GM12875 (cell line): ENCODE data around the gene LRRC47.

Source experiments
- H3K4me3 ChIP-seq: one replicate; pipeline ENCODE4 v1.5.1; 2011; ENCODE audit warnings: low read depth, low read length, control low read depth
- CTCF ChIP-seq: IDR thresholded peaks from 2 replicates; pipeline ENCODE4 v1.5.1; 2011; ENCODE audit warnings: low read depth, mild to moderate bottlenecking, control low read depth, inconsistent platforms, low read length, moderate library complexity, borderline replicate concordance; ENCODE audit not compliant: insufficient read depth

LRRC47 gene

DNA sequence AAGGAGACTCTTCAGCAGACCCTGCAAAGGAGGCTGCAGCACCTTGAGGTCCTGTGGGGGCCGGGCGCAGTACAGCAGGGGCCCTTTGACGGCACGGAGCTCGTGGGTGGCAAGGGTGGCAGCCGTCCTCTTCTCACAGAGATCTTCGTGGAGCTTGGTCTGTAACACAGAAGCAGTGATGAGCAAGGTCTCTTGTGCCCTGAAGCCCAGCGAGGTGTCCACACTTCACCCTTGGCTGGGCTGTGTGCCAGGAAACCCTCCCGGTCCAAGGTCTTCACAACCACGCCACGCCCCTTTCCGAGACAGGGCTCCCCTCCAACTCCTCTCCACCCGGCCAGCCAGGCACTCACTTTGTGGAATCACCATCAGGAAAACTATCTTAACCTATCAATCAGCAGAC lies 11.3 kb downstream of the LRRC47 start:
- no peak for TF ChIP-seq CTCF
- no peak overlapping the region for H3K4me3 ChIP-seq

GRCh38 chr1:3783651-3784474 lies 12.4 kb downstream of the LRRC47 start:
- no peak for TF ChIP-seq CTCF
- no peak overlapping the region for H3K4me3 ChIP-seq

DNA sequence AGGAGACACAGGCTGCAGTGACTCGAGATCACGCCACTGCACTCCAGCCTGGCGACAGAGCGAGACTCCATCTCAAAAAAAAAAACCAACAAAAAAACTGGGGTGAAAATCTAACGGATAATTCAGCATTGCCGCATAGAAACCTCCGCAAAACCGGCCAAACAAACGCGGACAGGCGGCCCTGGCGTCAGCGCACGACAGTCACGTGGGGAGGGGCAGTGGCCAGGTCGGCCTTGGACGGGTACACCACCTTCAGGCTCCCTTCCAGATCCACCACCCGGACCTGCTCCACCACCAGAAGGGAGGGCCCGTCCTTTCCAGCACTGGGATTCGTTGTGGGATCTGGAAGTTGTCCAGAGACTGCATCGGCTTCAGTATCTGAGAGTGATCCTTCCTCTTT lies 15.4 kb downstream of the LRRC47 start:
- no peak for TF ChIP-seq CTCF
- H3K4me3 ChIP-seq, result no peak overlapping the region

- no peak for TF ChIP-seq CTCF
- H3K4me3 ChIP-seq, result no peak overlapping the region
Observed at GRCh38 chr1:3779912-3780416, 16.3 kb downstream of the LRRC47 start.

DNA sequence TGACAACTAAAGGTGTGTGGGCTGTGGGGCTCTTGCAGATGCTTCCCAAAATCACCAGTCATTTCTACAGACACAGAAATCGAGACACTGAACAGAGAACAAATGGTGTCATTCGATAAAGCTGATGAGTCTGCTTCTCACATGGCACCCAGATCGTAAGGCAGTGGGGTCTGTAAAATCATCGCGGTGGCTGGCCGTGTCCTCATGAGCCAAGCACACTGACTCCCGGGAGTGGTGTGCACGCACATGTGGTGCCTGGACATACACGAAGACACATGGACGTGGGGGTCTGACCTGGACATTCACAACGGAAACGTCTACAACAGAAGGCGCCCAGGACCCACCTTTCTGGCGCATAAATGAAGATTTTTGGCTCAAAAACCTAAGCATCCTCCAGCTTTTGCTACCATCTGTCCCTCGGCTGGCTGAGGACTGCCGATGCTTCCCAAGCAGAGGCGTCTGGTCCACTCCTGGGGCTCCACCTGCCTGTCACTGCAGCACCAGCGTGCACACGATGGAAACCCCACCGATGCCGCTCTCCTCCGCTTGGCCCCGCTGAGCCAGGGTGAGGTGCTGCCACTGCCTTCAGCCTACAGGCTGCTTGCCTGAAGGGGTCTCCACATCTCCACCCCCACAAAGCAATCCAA lies 16.9 kb downstream of the LRRC47 start:
- no peak for TF ChIP-seq CTCF
- no peak overlapping the region for H3K4me3 ChIP-seq

- no peak overlapping the region for H3K4me3 ChIP-seq
- no peak for TF ChIP-seq CTCF
Observed at GRCh38 chr1:3778590-3779264, 17.6 kb downstream of the LRRC47 start.
